Breast epithelium (tissue), 4 donors: ENCODE results near the gene GGT5. TPM values are rescaled to one million over a fixed set of nuclear protein-coding genes. Genes with fewer than 3 reads are reported as not detected.
A peak's percentile ranks its signal among the peaks of the same experiment; 100 is the strongest.
"Not testable (repeated sequence)": the region's sequence is repeated elsewhere in the genome, so short reads cannot be mapped to it uniquely, and the experiment has no call there.

ENCODE experiments used
- DNase-seq, 2 donors: peaks; one replicate each; pipeline ENCODE4 v3.0.0-alpha.2; 2019; ENCODE audit warnings: low spot score in 2 of 2
- H3K27ac ChIP-seq, 2 donors: fragments of 200-600 bp; sonication (generic) in 1 of 2; one replicate each; pipeline ENCODE4 v1.5.1; 2016 to 2019; ENCODE audit warnings: mild to moderate bottlenecking in 1 of 2
- H3K27me3 ChIP-seq, 2 donors: fragments of 200-600 bp; sonication (generic) in 1 of 2; one replicate each; pipeline versions ENCODE4 v1.5.1 to v1.6.0; 2017 to 2019; ENCODE audit warnings: control low read depth in 1 of 2, mild to moderate bottlenecking in 1 of 2
- H3K36me3 ChIP-seq: fragments of 200-600 bp; one replicate; pipeline ENCODE4 v1.5.1; 2019
- H3K4me1 ChIP-seq, 2 donors: fragments of 200-600 bp; sonication (generic); one replicate each; pipeline ENCODE4 v1.5.1; 2016 to 2019; ENCODE audit warnings: control low read depth in 1 of 2
- H3K4me3 ChIP-seq, 3 donors: fragments of 200-600 bp; sonication (generic); 1 replicate in 2 of 3; 2 replicates in 1 of 3; pipeline ENCODE4 v1.5.1; 2016 to 2019; ENCODE audit warnings: mild to moderate bottlenecking in 3 of 3, moderate library complexity in 2 of 3
- H3K9me3 ChIP-seq, 2 donors: fragments of 200-600 bp; sonication (generic) in 1 of 2; one replicate each; pipeline ENCODE4 v1.5.1; 2016 to 2019; ENCODE audit warnings: control low read depth in 1 of 2
- CTCF ChIP-seq, 3 donors: fragments of 450-650 bp; IDR thresholded peaks; one replicate each; pipeline ENCODE4 v1.5.1; 2016 to 2017; ENCODE audit warnings: antibody characterized with exemption in 3 of 3, mild to moderate bottlenecking in 3 of 3, moderate library complexity in 3 of 3
- POLR2A ChIP-seq: fragments of 450-650 bp; IDR thresholded peaks from one replicate; pipeline ENCODE4 v1.6.1; 2016; ENCODE audit warnings: antibody characterized with exemption, mild to moderate bottlenecking, moderate library complexity
- POLR2AphosphoS5 ChIP-seq, 3 donors: sonication (generic); formaldehyde crosslinking; IDR thresholded peaks; one replicate each; pipeline ENCODE4 v1.6.1; 2017; ENCODE audit warnings: antibody characterized with exemption in 3 of 3
- intact Hi-C: fragments of 100-400 bp; cut with DNase I; formaldehyde crosslinking; loops from one replicate; pipeline ENCODE4 v1.15.1; 2023; ENCODE audit warnings: low total_unique reads
- total RNA-seq, 3 donors: library from RNA; depleted of rRNA; stranded (reverse); fragments of >200 nt; gene quantifications; one replicate each; pipeline ENCODE4 v1.1.0, GENCODE V29; 2016

The GGT5 gene
- total RNA-seq, 3 donors from 2014 or later, result 27.1 to 114 (median 61.0) TPM

- peak in 2 of 3 donors; percentile 40 to 72 for TF ChIP-seq POLR2AphosphoS5 (IDR thresholded peaks at IDR 0.05)
- no peak for TF ChIP-seq CTCF (IDR thresholded peaks at IDR 0.05)
- TF ChIP-seq POLR2A, result no peak
- Histone ChIP-seq H3K4me3 (no peak overlapping the region), H3K9me3 (no peaks in the 10 kb centered on the region), H3K4me1 (no peaks in the 10 kb centered on the region), H3K27me3 (no peaks in the 10 kb centered on the region), H3K36me3 (no peaks in the 10 kb centered on the region), H3K27ac (peak overlapping the region; percentile 81 to 93)
- peak in 1 of 2 donors; percentile 72 for DNase-seq
- intact Hi-C loops, result no loop called here
Measured at GRCh38 chr22:24208012-24208749, 36.7 kb downstream of the GGT5 start.

- no peaks in the 10 kb centered on the region for H3K27me3 ChIP-seq
- peak overlapping the region; percentile 81 to 93 for H3K27ac ChIP-seq
- no peaks in the 10 kb centered on the region for H3K36me3 ChIP-seq
- DNase-seq, result no peak
- H3K9me3 ChIP-seq, result no peaks in the 10 kb centered on the region
- intact Hi-C loops, result no loop called here
- TF ChIP-seq POLR2AphosphoS5 (IDR thresholded peaks at IDR 0.05) (no peak), POLR2A (no peak), CTCF (IDR thresholded peaks at IDR 0.05) (no peak)
- H3K4me3 ChIP-seq, result no peak overlapping the region
- H3K4me1 ChIP-seq, result no peaks in the 10 kb centered on the region
Measured at GRCh38 chr22:24207264-24208011, 37.4 kb downstream of the GGT5 start.

GRCh38 chr22:24206460-24207263 is 38.2 kb downstream of the GGT5 start:
- peak overlapping the region; percentile 81 to 93 for H3K27ac ChIP-seq
- H3K27me3 ChIP-seq, H3K4me1 ChIP-seq, DNase-seq, H3K9me3 ChIP-seq, intact Hi-C loops, H3K4me3 ChIP-seq, H3K36me3 ChIP-seq: not testable (repeated sequence)

GRCh38 chr22:24205438-24206195 is 39.3 kb downstream of the GGT5 start:
- H3K4me1 ChIP-seq, result no peaks in the 10 kb centered on the region
- H3K9me3 ChIP-seq, result no peaks in the 10 kb centered on the region
- H3K27ac ChIP-seq, result no peak overlapping the region
- H3K27me3 ChIP-seq, result no peaks in the 10 kb centered on the region
- intact Hi-C loops, result no loop called here
- TF ChIP-seq CTCF (IDR thresholded peaks at IDR 0.05), result no peak
- TF ChIP-seq POLR2AphosphoS5 (IDR thresholded peaks at IDR 0.05), result no peak
- H3K36me3 ChIP-seq, result no peaks in the 10 kb centered on the region
- H3K4me3 ChIP-seq, result no peak overlapping the region
- DNase-seq, result no peak

GRCh38 chr22:24203856-24204255 is 41.0 kb downstream of the GGT5 start:
- H3K4me1 ChIP-seq, H3K36me3 ChIP-seq, DNase-seq, H3K9me3 ChIP-seq, H3K27ac ChIP-seq, H3K27me3 ChIP-seq, H3K4me3 ChIP-seq, intact Hi-C loops: not testable (repeated sequence)
